OCI-LY1 (cell line): Measurements from ENCODE around the gene KRTAP10-9.

Experiments
- H2AFZ ChIP-seq: fragments of 200-600 bp; sonication (generic), shearing (Covaris generic); 2 replicates; pipeline ENCODE4 v1.6.0; 2014; ENCODE audit warnings: antibody characterized with exemption, mild to moderate bottlenecking, low read length
- H3F3A ChIP-seq: fragments of 200-600 bp; sonication (generic), shearing (Covaris generic); 2 replicates; pipeline ENCODE4 v1.6.0; 2014; ENCODE audit warnings: mild to moderate bottlenecking, antibody characterized with exemption, low read length, moderate library complexity; ENCODE audit not compliant: insufficient read depth
- H3K27ac ChIP-seq: fragments of 200-600 bp; sonication (generic); 2 replicates; pipeline ENCODE4 v1.5.1; 2014; ENCODE audit warnings: low read length, mixed run types, mild to moderate bottlenecking, low read depth; ENCODE audit not compliant: poor library complexity, severe bottlenecking
- H3K27me3 ChIP-seq: fragments of 200-600 bp; sonication (generic); 2 replicates; pipeline ENCODE4 v1.6.0; 2014; ENCODE audit warnings: antibody characterized with exemption, mild to moderate bottlenecking, low read length, moderate library complexity; ENCODE audit not compliant: insufficient read depth
- H3K36me3 ChIP-seq: fragments of 200-600 bp; sonication (generic); 2 replicates; pipeline ENCODE4 v1.6.1; 2014; ENCODE audit warnings: mild to moderate bottlenecking, antibody characterized with exemption, low read length, moderate library complexity, mixed read lengths; ENCODE audit not compliant: insufficient read depth
- H3K4me1 ChIP-seq: fragments of 200-600 bp; sonication (generic); 2 replicates; pipeline ENCODE4 v1.5.1; 2014; ENCODE audit warnings: mild to moderate bottlenecking, low read length, moderate library complexity; ENCODE audit not compliant: insufficient read depth, severe bottlenecking
- H3K4me2 ChIP-seq: fragments of 200-600 bp; sonication (generic), shearing (Covaris generic); 2 replicates; pipeline ENCODE4 v1.6.1; 2014; ENCODE audit warnings: low read length
- H3K4me3 ChIP-seq: fragments of 200-600 bp; sonication (generic); 2 replicates; pipeline ENCODE4 v1.5.1; 2014; ENCODE audit warnings: low read length, low read depth, mild to moderate bottlenecking, mixed read lengths; ENCODE audit not compliant: poor library complexity, severe bottlenecking
- H3K79me2 ChIP-seq: fragments of 200-600 bp; shearing (Covaris generic); 2 replicates; pipeline ENCODE4 v1.6.1; 2016; ENCODE audit warnings: mixed run types, low read length, mixed read lengths; ENCODE audit not compliant: insufficient read depth
- H3K9ac ChIP-seq: fragments of 200-600 bp; sonication (generic), shearing (Covaris generic); 2 replicates; pipeline ENCODE4 v1.6.1; 2014; ENCODE audit warnings: mild to moderate bottlenecking, low read length, mixed read lengths
- H3K9me2 ChIP-seq: fragments of 200-600 bp; sonication (generic), shearing (Covaris generic); 2 replicates; pipeline ENCODE4 v1.6.1; 2014; ENCODE audit warnings: low read depth, mild to moderate bottlenecking, low read length, mixed read lengths
- H3K9me3 ChIP-seq: fragments of 200-600 bp; shearing (Covaris generic); 2 replicates; pipeline ENCODE4 v1.6.1; 2014; ENCODE audit warnings: low read length, mixed read lengths
- H4K20me1 ChIP-seq: fragments of 200-600 bp; sonication (generic), shearing (Covaris generic); 2 replicates; pipeline ENCODE4 v1.6.0; 2016; ENCODE audit warnings: mild to moderate bottlenecking, low read length; ENCODE audit not compliant: insufficient read depth
- EZH2 ChIP-seq: fragments of 200-600 bp; sonication (generic), shearing (Covaris generic); IDR thresholded peaks from 2 replicates; pipeline ENCODE4 v1.8.0; 2017; ENCODE audit warnings: borderline replicate concordance, mixed run types, mild to moderate bottlenecking, antibody characterized with exemption, low read length, moderate library complexity, mixed read lengths
- TF ChIP-seq, protein P1 (sequence below): fragments of 200-600 bp; sonication (generic), shearing (Covaris generic); IDR thresholded peaks from 2 replicates; pipeline ENCODE4 v1.5.1; 2017; ENCODE audit warnings: mild to moderate bottlenecking, antibody characterized with exemption, low read length, moderate library complexity, mixed read lengths

Gene KRTAP10-9

DNA sequence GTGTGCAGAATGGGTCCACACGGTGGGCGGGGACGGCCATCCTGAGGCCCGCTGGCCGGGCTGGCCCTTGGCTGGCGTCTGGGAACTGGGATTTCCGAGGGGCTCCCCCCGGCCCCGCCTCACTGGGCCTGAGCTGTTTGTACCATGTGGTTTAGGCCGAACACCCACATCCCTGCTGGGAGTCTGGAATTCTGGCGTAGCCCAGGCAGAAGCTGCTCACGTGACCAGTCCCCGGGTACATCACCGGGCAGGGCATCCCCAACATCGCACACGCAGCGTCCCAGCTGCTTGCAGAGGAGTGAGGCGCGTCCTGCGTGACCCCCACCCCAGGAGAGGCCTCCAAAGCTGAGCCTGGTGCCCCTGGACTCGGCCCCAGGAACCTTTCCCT, 24.4 kb upstream of the KRTAP10-9 start:
- H3K9me3 ChIP-seq = no peaks in the 10 kb centered on the region
- no peaks in the 10 kb centered on the region for H3K36me3 ChIP-seq
- H3K27me3 ChIP-seq = no peaks in the 10 kb centered on the region
- no peaks in the 10 kb centered on the region for H4K20me1 ChIP-seq
- no peaks in the 10 kb centered on the region for H3K79me2 ChIP-seq
- H3K27ac ChIP-seq = no peak overlapping the region
- H3K9me2 ChIP-seq = no peaks in the 10 kb centered on the region
- TF ChIP-seq EZH2 = no peak
- TF ChIP-seq, protein P1, sequence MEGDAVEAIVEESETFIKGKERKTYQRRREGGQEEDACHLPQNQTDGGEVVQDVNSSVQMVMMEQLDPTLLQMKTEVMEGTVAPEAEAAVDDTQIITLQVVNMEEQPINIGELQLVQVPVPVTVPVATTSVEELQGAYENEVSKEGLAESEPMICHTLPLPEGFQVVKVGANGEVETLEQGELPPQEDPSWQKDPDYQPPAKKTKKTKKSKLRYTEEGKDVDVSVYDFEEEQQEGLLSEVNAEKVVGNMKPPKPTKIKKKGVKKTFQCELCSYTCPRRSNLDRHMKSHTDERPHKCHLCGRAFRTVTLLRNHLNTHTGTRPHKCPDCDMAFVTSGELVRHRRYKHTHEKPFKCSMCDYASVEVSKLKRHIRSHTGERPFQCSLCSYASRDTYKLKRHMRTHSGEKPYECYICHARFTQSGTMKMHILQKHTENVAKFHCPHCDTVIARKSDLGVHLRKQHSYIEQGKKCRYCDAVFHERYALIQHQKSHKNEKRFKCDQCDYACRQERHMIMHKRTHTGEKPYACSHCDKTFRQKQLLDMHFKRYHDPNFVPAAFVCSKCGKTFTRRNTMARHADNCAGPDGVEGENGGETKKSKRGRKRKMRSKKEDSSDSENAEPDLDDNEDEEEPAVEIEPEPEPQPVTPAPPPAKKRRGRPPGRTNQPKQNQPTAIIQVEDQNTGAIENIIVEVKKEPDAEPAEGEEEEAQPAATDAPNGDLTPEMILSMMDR = no peak
- H2AFZ ChIP-seq = no peak overlapping the region
- no peak overlapping the region for H3K4me2 ChIP-seq
- H3F3A ChIP-seq = no peaks in the 10 kb centered on the region
- no peaks in the 10 kb centered on the region for H3K4me1 ChIP-seq
- no peak overlapping the region for H3K4me3 ChIP-seq
- no peak overlapping the region for H3K9ac ChIP-seq

DNA sequence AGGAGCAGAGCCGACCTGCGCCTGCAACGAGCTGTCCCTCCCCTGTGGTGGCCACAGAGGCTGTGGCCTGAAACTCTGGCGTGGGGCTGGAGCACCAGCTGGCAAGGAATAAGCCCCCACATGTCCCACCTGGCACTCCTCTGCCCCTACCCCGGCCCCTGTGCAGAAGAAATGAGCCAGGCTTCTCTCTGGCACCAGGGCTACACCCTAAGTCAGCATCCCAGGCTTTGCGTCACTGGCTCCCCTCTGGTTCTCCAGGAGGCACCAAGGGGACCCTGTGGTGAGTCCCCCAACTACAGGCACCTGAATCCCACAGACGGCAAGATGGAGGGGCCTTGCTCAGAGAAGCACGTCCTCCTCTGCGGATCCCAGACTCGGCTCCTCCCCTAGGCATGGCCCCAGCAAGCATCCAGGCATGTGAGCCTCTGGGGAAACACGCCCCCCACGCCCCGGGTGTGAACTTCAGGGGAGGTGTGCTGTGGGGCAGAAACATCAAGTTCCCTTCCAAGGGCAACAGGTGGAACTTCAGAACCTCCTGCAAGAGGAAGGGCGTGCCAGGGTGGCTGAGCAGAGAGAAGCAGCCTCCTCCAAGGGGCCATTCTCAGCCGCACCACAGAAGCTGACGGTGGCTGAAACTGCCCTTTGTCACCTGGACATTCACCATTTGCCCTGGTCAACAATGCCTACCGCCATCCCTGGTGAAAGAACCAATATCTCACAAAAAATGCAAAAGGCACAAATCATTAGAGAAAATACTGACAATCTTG, 23.6 kb upstream of the KRTAP10-9 start:
- Histone ChIP-seq H3K79me2 (no peaks in the 10 kb centered on the region), H4K20me1 (no peaks in the 10 kb centered on the region), H3K4me3 (no peak overlapping the region), H3K4me2 (no peak overlapping the region), H3K4me1 (no peaks in the 10 kb centered on the region), H3K9me3 (no peaks in the 10 kb centered on the region), H3K36me3 (no peaks in the 10 kb centered on the region), H3K27ac (no peak overlapping the region), H3K9me2 (no peaks in the 10 kb centered on the region), H2AFZ (no peak overlapping the region), H3K9ac (no peak overlapping the region), H3K27me3 (no peaks in the 10 kb centered on the region), H3F3A (no peaks in the 10 kb centered on the region)
- TF ChIP-seq EZH2 = no peak
- TF ChIP-seq, protein P1 = no peak

DNA sequence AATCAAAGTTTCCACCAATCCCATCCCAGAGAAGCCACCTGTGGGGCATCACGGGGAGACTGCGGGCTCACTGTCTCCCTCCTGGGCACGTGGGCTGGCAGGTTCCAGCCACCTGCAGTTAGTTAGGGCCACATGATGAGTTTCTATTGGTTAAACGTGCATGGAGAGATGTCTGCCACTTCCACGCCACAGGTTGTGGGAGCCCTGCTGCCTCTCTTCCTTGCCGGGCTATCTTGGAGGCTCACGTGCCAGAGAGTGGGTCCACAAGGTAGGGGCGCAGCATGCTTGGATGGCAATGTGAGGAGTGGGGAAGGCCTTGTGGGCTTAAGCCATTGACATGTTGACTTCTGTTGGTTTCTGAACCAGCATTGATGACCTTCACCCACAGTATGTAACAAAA, 23.0 kb upstream of the KRTAP10-9 start:
- no peaks in the 10 kb centered on the region for H3K36me3 ChIP-seq
- no peak overlapping the region for H3K4me3 ChIP-seq
- no peaks in the 10 kb centered on the region for H3K79me2 ChIP-seq
- H3K27me3 ChIP-seq = no peaks in the 10 kb centered on the region
- H2AFZ ChIP-seq = no peak overlapping the region
- no peak overlapping the region for H3K9ac ChIP-seq
- H3K27ac ChIP-seq = no peak overlapping the region
- no peaks in the 10 kb centered on the region for H4K20me1 ChIP-seq
- no peaks in the 10 kb centered on the region for H3K9me2 ChIP-seq
- H3F3A ChIP-seq = no peaks in the 10 kb centered on the region
- no peaks in the 10 kb centered on the region for H3K4me1 ChIP-seq
- TF ChIP-seq, protein P1 = no peak
- no peak for TF ChIP-seq EZH2
- no peak overlapping the region for H3K4me2 ChIP-seq
- no peaks in the 10 kb centered on the region for H3K9me3 ChIP-seq
